Parathyroid adenoma (tissue), 2 donors: ENCODE measurements around the gene VSIG10L.
A peak's percentile ranks its signal among the peaks of the same experiment; 100 is the strongest.

Source experiments
- H2AFZ ChIP-seq: fragments of 300-600 bp; sonication (generic); one replicate; pipeline ENCODE4 v1.7.0; 2017; ENCODE audit warnings: antibody characterized with exemption, mild to moderate bottlenecking
- H3K27ac ChIP-seq: fragments of 300-600 bp; sonication (generic); one replicate; pipeline ENCODE4 v1.7.0; 2017
- H3K27me3 ChIP-seq: fragments of 300-600 bp; sonication (generic); one replicate; pipeline ENCODE4 v1.7.0; 2017; ENCODE audit warnings: low read length; ENCODE audit not compliant: control insufficient read depth, insufficient read depth
- H3K36me3 ChIP-seq: fragments of 300-600 bp; sonication (generic); one replicate; pipeline ENCODE4 v1.7.0; 2017; ENCODE audit warnings: low read length; ENCODE audit not compliant: control insufficient read depth, insufficient read depth
- H3K4me1 ChIP-seq: fragments of 300-600 bp; sonication (generic); one replicate; pipeline ENCODE4 v1.7.0; 2017; ENCODE audit warnings: control low read depth
- H3K4me2 ChIP-seq: fragments of 300-600 bp; sonication (generic); one replicate; pipeline ENCODE4 v1.7.0; 2017; ENCODE audit warnings: low read length
- H3K4me3 ChIP-seq: fragments of 300-600 bp; sonication (generic); one replicate; pipeline ENCODE4 v1.7.0; 2017; ENCODE audit warnings: low read depth, low read length
- H3K79me2 ChIP-seq: fragments of 300-600 bp; sonication (generic); one replicate; pipeline ENCODE4 v1.7.0; 2017; ENCODE audit warnings: control low read depth
- H3K9ac ChIP-seq: fragments of 300-600 bp; sonication (generic); one replicate; pipeline ENCODE4 v1.7.0; 2017; ENCODE audit warnings: mild to moderate bottlenecking
- H3K9me3 ChIP-seq: fragments of 300-600 bp; sonication (generic); one replicate; pipeline ENCODE4 v1.7.0; 2017; ENCODE audit warnings: low read length; ENCODE audit not compliant: control insufficient read depth
- TF ChIP-seq, protein P1 (sequence below): fragments of 300-600 bp; sonication (generic); IDR thresholded peaks from one replicate; pipeline ENCODE4 v1.7.0; 2017; ENCODE audit warnings: antibody characterized with exemption, mild to moderate bottlenecking
- donor health status: primary hyperparathyroidism.

Gene VSIG10L

DNA sequence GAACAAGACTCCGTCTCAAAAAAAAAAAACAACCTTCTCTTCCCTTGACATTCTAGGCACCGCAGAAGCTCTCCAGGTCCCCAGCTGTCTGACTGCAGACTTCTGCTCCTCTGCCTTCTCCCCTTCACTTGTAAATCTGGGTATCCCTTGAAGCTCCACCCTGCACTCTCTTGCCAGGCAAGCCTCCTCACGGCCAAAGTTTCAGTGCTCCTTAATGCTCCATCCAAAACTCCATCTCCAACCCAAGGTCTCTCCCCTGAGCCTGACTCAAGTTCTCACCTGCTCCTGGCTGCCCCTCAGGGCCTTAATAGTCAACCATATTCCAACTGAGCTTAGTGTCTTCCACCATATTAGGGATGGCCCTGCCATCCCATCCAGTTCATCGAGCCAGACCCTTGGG is 28.3 kb upstream of the VSIG10L start:
- no peak overlapping the region for H3K4me3 ChIP-seq
- no peak overlapping the region for H3K4me2 ChIP-seq
- TF ChIP-seq, protein P1, sequence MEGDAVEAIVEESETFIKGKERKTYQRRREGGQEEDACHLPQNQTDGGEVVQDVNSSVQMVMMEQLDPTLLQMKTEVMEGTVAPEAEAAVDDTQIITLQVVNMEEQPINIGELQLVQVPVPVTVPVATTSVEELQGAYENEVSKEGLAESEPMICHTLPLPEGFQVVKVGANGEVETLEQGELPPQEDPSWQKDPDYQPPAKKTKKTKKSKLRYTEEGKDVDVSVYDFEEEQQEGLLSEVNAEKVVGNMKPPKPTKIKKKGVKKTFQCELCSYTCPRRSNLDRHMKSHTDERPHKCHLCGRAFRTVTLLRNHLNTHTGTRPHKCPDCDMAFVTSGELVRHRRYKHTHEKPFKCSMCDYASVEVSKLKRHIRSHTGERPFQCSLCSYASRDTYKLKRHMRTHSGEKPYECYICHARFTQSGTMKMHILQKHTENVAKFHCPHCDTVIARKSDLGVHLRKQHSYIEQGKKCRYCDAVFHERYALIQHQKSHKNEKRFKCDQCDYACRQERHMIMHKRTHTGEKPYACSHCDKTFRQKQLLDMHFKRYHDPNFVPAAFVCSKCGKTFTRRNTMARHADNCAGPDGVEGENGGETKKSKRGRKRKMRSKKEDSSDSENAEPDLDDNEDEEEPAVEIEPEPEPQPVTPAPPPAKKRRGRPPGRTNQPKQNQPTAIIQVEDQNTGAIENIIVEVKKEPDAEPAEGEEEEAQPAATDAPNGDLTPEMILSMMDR, result no peak
- H3K36me3 ChIP-seq, result no peaks in the 10 kb centered on the region
- H3K9ac ChIP-seq, result no peak overlapping the region
- no peak overlapping the region for H2AFZ ChIP-seq
- H3K4me1 ChIP-seq, result peaks cover 7% of the 10 kb centered on the region
- H3K79me2 ChIP-seq, result peaks cover 5% of the 10 kb centered on the region
- no peaks in the 10 kb centered on the region for H3K9me3 ChIP-seq
- H3K27me3 ChIP-seq, result no peaks in the 10 kb centered on the region
- H3K27ac ChIP-seq, result no peak overlapping the region

DNA sequence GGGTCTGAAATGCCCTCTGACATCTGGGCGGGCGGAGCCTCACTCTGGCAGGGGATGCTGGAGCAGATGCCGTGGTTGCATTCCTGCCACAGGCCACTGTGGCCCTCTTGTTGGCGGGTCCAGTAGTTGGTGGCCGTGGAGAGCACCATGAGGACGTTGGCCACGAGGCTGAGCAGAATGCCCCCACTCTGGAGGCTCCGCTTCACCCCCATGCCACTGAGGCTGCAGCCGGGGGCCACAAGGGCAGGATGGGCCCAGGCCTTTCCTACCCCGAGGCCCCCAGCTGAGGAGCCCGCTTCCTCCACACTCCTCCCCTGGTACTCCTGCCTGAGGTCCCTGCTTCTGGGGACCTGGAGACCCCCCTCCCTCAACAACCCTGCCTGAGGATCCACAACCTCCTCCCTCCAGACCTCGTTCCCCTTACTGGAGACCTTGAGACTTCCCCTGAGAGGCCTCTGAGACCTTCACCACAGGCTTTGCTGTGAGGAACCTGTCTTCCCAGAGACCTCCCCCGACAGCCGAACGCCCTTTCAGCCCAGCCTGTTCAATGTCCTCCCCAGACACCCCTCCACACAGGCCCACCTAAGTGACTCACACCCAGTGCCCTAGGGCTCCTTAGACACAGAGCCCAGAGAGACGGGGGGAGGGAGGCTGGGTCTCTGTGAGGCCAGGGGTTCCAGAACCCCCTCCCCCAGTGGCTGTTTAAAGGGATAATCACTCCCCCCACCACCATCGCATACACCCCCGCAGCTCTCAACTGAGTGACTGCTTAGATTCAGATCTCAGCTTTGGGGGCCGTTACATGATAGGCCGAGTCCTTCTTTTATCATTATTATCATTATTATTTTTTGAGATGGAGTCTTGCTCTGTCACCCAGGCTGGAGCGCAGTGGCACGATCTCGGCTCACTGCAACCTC is 26.7 kb upstream of the VSIG10L start, which contains the start of gene CLDND2:
TSS of gene CLDND2 (minus strand) at position 638 of the 917 bp plus-strand sequence. CDS start at position 212, 426 bp downstream.
- peaks cover 10% of the 10 kb centered on the region for H3K4me1 ChIP-seq
- H3K9ac ChIP-seq, result peak within 1 kb of the TSS; percentile 67

DNA sequence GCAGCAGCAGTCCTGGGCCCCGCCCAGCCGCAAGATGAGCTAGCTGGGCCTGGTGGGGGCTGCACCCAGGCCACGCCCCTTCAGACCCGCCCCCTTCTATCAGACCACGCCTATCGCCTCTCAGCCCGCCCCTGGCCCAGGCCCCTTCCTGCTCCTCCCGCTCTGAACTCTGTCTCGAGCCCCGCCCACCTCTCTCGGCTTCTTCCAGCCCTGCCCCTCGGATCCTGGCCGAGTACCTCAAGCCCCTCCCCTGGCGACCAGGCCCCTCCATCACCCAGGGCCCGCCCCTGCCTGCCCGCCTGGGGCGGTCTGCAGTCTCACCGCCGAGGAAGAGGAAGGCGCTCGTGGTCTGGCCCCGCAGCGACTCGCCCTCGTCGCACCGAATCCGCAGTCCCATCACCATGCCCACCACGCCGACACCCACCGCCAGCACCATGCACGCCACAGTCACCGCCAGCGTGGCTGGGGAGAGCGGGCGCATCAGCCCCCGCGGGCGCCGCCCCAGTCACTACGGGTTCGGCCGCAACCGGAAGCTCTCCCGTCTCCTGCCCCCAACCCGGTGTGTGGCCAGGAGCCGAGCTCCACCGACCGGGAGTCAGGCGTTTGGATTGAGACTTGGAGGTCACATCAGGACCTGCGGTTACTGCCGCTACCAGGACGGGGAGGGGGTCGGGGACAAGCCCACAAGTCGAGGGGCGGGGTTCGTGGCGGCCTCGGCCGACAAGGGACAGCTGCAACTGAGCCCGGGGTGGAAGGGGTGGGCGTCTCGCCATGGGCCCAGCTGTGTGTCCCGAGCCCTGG is 25.8 kb upstream of the VSIG10L start:
- Histone ChIP-seq H3K9me3 (no peaks in the 10 kb centered on the region), H3K9ac (peak overlapping the region; percentile 67), H3K27ac (peak overlapping the region; percentile 98), H3K27me3 (no peaks in the 10 kb centered on the region), H2AFZ (peak overlapping the region; percentile 100), H3K4me1 (peaks cover 10% of the 10 kb centered on the region), H3K79me2 (peaks cover 12% of the 10 kb centered on the region), H3K36me3 (no peaks in the 10 kb centered on the region), H3K4me2 (peak overlapping the region; percentile 100), H3K4me3 (peak overlapping the region; percentile 81)
- TF ChIP-seq, protein P1, result no peak

More for the DNA sequence above, 26.7 kb upstream of the VSIG10L start, which contains the start of gene CLDND2:
- H3K4me3 ChIP-seq, result peak within 1 kb of the TSS; percentile 81
- H3K27ac ChIP-seq, result peak within 1 kb of the TSS; percentile 98
- TF ChIP-seq, protein P1, result no peak
- H3K27me3 ChIP-seq, result no peaks in the 10 kb centered on the region
- H3K4me2 ChIP-seq, result peak within 1 kb of the TSS; percentile 92
- no peaks in the 10 kb centered on the region for H3K9me3 ChIP-seq
- peak within 1 kb of the TSS; percentile 100 for H2AFZ ChIP-seq
- no peaks in the 10 kb centered on the region for H3K36me3 ChIP-seq
- peaks cover 9% of the 10 kb centered on the region for H3K79me2 ChIP-seq

DNA sequence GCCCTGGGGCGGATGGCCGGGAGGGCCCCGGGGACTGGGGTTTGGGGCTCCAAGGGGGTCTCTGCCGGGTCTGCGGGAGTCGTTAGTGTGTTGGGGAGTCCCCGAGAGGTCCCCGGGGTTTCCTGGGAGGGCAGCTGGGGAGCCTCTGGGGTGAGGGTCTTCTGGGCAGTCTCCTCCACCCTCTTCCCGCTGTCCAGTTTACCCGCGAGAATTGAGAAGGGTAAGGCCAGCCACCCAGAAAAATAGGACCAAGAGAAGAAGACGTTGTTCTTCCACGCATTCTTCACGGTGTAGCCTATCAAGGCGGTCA is 25.3 kb upstream of the VSIG10L start:
- Histone ChIP-seq H3K9ac (peak overlapping the region; percentile 95), H3K4me1 (peaks cover 10% of the 10 kb centered on the region)
- TF ChIP-seq, protein P1, result no peak

More for the DNA sequence above, 25.3 kb upstream of the VSIG10L start:
- H3K9me3 ChIP-seq, result no peaks in the 10 kb centered on the region
- H3K4me2 ChIP-seq, result peak overlapping the region; percentile 100
- peak overlapping the region; percentile 98 for H3K27ac ChIP-seq
- peak overlapping the region; percentile 81 for H3K4me3 ChIP-seq
- H2AFZ ChIP-seq, result peak overlapping the region; percentile 100
- H3K36me3 ChIP-seq, result no peaks in the 10 kb centered on the region
- no peaks in the 10 kb centered on the region for H3K27me3 ChIP-seq
- H3K79me2 ChIP-seq, result peaks cover 15% of the 10 kb centered on the region
